Fibroblast of lung (primary cell): ENCODE measurements around the gene HTRA2. TPM values are rescaled to one million over a fixed set of nuclear protein-coding genes. Genes with fewer than 3 reads are reported as not detected.

Experiments used
- DNase-seq, 2 donors: peaks; one replicate each; pipeline versions ENCODE4 v3.0.0 to v3.0.0-alpha.2; 2010; ENCODE audit warnings: low read depth in 2 of 2
- H2AFZ ChIP-seq: 2 replicates; pipeline ENCODE4 v1.5.1; 2012; ENCODE audit warnings: low read length, control low read depth, inconsistent platforms
- H3K27ac ChIP-seq: 2 replicates; pipeline ENCODE4 v1.5.1; 2011; ENCODE audit warnings: low read length, control low read depth; ENCODE audit not compliant: insufficient read depth
- H3K27me3 ChIP-seq: 2 replicates; pipeline ENCODE4 v1.5.1; 2011; ENCODE audit warnings: mild to moderate bottlenecking, low read length; ENCODE audit not compliant: control insufficient read depth, insufficient read depth
- H3K36me3 ChIP-seq: 2 replicates; pipeline ENCODE4 v1.5.1; 2011; ENCODE audit warnings: low read length; ENCODE audit not compliant: control insufficient read depth, insufficient read depth
- H3K4me1 ChIP-seq: 2 replicates; pipeline ENCODE4 v1.5.1; 2011; ENCODE audit warnings: low read length; ENCODE audit not compliant: control insufficient read depth, insufficient read depth; ENCODE audit errors: extremely low read depth
- H3K4me2 ChIP-seq: 2 replicates; pipeline ENCODE4 v1.5.1; 2011; ENCODE audit warnings: low read length, control low read depth; ENCODE audit not compliant: insufficient read depth; ENCODE audit errors: extremely low read depth
- H3K4me3 ChIP-seq, 4 experiments: fragments of 200-600 bp in 1 of 4; sonication (generic) in 1 of 4; replicated peaks in 1 of 4; 2 replicates each; pipeline ENCODE4 v1.5.1; 2011 to 2016; ENCODE audit warnings: low read length in 4 of 4, low read depth in 3 of 4, mild to moderate bottlenecking in 3 of 4, control low read depth in 2 of 4, inconsistent platforms in 1 of 4, mixed read lengths in 1 of 4; ENCODE audit not compliant: insufficient read depth in 1 of 4; ENCODE audit errors: control extremely low read depth in 1 of 4
- H3K79me2 ChIP-seq: 2 replicates; pipeline ENCODE4 v1.5.1; 2012; ENCODE audit warnings: mild to moderate bottlenecking, low read length, inconsistent platforms; ENCODE audit not compliant: control insufficient read depth, insufficient read depth
- H3K9ac ChIP-seq: 2 replicates; pipeline ENCODE4 v1.5.1; 2011; ENCODE audit warnings: mild to moderate bottlenecking, low read length, control low read depth; ENCODE audit not compliant: insufficient read depth
- H3K9me3 ChIP-seq: 2 replicates; pipeline ENCODE4 v1.5.1; 2012; ENCODE audit warnings: low read depth, low read length; ENCODE audit not compliant: control insufficient read depth, insufficient read depth
- H4K20me1 ChIP-seq: 2 replicates; pipeline ENCODE4 v1.5.1; 2011; ENCODE audit warnings: low read length; ENCODE audit not compliant: control insufficient read depth, insufficient read depth; ENCODE audit errors: extremely low read depth
- EZH2 ChIP-seq: IDR thresholded peaks from 2 replicates; pipeline ENCODE4 v1.5.1; 2012; ENCODE audit warnings: low read length, control low read depth, mild to moderate bottlenecking; ENCODE audit errors: missing control alignments
- polyA plus RNA-seq, 2 donors: library from polyadenylated mRNA; depleted of rRNA in 1 of 2; stranded (reverse) in 1 of 2; unstranded in 1 of 2; fragments of >200 nt; gene quantifications; 2 replicates each; pipeline ENCODE4 v1.2.1, GENCODE V29; 2011 to 2012; ENCODE audit warnings: missing spikeins in 1 of 2
- total RNA-seq: library from RNA; depleted of rRNA; stranded (reverse); fragments of >200 nt; gene quantifications from 2 replicates; pipeline ENCODE4 v1.2.1, GENCODE V29; 2014
- TF ChIP-seq, protein P1 (sequence below), 2 donors: IDR thresholded peaks in 1 of 2; conservative IDR thresholded peaks in 1 of 2; 1 replicate in 1 of 2; 2 replicates in 1 of 2; pipeline ENCODE4 v1.5.1; 2011 to 2012; ENCODE audit warnings: low read length in 2 of 2, control low read depth in 1 of 2, inconsistent platforms in 1 of 2, low read depth in 1 of 2, mild to moderate bottlenecking in 1 of 2

HTRA2 gene
- total and polyA plus RNA-seq, 2 donors (not counting 1 experiment from before 2014, with no cell fraction given), result 18.8 to 45.7 TPM

DNA sequence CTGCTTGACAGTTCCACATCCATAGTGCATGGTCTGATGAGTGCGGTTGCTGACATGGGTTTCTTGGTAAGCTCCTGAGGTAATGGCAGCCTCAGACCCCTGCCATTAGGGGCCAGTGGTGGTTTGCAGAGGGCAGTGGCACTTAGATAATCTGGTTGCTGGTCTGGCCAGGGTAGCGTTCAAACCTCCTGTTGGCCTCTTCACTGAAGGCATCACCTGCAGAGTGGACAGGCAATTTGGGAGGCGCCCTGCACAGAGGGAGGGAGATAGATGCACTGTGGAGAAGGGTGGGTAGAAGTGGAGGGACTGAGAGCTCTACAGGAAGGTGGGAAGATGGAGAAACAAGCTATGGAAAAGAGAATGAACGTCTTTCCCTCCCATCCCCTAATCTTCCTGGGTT, 3.7 kb downstream of the HTRA2 start:
- Histone ChIP-seq H3K9ac (no peak overlapping the region), H3K4me1 (peaks cover 7% of the 10 kb centered on the region), H3K36me3 (peaks cover 5% of the 10 kb centered on the region), H2AFZ (no peak overlapping the region), H3K4me3 (no peak overlapping the region), H3K79me2 (peaks cover 12% of the 10 kb centered on the region), H3K27ac (no peak overlapping the region), H4K20me1 (no peaks in the 10 kb centered on the region), H3K27me3 (peaks cover 2% of the 10 kb centered on the region), H3K9me3 (no peaks in the 10 kb centered on the region), H3K4me2 (no peak overlapping the region)
- DNase-seq, result no peak
- TF ChIP-seq, protein P1, sequence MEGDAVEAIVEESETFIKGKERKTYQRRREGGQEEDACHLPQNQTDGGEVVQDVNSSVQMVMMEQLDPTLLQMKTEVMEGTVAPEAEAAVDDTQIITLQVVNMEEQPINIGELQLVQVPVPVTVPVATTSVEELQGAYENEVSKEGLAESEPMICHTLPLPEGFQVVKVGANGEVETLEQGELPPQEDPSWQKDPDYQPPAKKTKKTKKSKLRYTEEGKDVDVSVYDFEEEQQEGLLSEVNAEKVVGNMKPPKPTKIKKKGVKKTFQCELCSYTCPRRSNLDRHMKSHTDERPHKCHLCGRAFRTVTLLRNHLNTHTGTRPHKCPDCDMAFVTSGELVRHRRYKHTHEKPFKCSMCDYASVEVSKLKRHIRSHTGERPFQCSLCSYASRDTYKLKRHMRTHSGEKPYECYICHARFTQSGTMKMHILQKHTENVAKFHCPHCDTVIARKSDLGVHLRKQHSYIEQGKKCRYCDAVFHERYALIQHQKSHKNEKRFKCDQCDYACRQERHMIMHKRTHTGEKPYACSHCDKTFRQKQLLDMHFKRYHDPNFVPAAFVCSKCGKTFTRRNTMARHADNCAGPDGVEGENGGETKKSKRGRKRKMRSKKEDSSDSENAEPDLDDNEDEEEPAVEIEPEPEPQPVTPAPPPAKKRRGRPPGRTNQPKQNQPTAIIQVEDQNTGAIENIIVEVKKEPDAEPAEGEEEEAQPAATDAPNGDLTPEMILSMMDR (conservative IDR thresholded peaks at IDR 0.05 in 1 of 2, IDR thresholded peaks at IDR 0.05 in 1 of 2; ENCODE audit: low read depth in 1 of 2, low read length in 2 of 2), result no peak
- TF ChIP-seq EZH2, result no peak

DNA sequence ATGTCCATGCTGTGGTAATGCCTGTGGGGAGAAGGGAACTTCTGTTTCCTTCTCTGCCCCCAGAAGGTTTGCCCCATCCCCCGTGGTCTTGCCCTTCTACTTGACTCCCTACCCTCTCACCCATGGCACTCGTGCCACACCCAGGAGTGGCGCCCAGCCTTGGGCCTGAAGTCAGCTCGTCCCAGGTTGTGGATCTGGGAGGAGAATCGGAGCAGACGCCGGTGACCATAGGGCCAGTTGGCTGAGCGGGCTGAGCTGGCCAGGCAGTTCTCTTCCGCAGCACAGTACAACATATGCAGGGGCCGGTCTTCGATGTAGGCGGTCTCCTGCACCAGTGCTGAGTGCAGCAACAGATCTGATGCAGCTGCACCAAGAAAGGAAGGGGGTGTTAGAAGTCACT, 4.7 kb downstream of the HTRA2 start:
- DNase-seq, result no peak
- no peak overlapping the region for H3K27ac ChIP-seq
- no peak for TF ChIP-seq EZH2
- TF ChIP-seq, protein P1 (conservative IDR thresholded peaks at IDR 0.05 in 1 of 2, IDR thresholded peaks at IDR 0.05 in 1 of 2; ENCODE audit: low read depth in 1 of 2, low read length in 2 of 2), result no peak
- H3K4me1 ChIP-seq, result peaks cover 7% of the 10 kb centered on the region
- no peak overlapping the region for H2AFZ ChIP-seq
- H3K4me3 ChIP-seq, result no peak overlapping the region
- H3K4me2 ChIP-seq, result no peak overlapping the region
- H3K79me2 ChIP-seq, result peaks cover 2% of the 10 kb centered on the region
- no peak overlapping the region for H3K9ac ChIP-seq
- no peaks in the 10 kb centered on the region for H3K9me3 ChIP-seq
- peaks cover 2% of the 10 kb centered on the region for H3K27me3 ChIP-seq
- peaks cover 5% of the 10 kb centered on the region for H3K36me3 ChIP-seq
- no peaks in the 10 kb centered on the region for H4K20me1 ChIP-seq

DNA sequence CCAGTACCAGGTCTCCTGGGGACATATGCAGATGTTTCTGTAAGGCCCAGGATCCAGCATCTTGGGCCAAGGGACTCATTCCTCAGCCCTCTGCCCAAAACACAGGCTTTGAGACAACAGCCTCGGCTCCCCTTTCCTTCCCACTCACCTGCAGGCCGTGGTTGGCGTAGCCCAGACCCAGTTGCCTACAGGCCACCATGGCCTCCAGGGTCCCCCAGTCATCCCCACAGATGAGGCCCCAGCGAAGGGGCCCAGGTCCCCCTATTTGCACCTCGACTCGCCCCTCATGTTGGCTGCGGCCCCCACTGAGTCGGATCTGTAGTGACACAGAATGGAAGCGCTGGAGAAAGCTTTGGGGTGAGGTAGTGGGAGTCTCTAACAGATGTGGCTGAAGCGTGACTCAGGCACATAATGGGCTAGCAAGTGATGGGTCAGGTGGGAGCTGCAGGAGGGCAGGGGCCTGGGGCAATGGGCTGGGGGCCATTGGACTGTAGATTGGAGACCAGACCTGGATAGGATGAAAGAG, 5.8 kb downstream of the HTRA2 start:
- Histone ChIP-seq H3K9ac (no peak overlapping the region), H3K79me2 (peaks cover 1% of the 10 kb centered on the region), H4K20me1 (no peaks in the 10 kb centered on the region), H2AFZ (no peak overlapping the region), H3K4me1 (peaks cover 7% of the 10 kb centered on the region), H3K27ac (no peak overlapping the region), H3K4me3 (no peak overlapping the region), H3K36me3 (peaks cover 5% of the 10 kb centered on the region), H3K27me3 (peaks cover 2% of the 10 kb centered on the region), H3K9me3 (no peaks in the 10 kb centered on the region), H3K4me2 (no peak overlapping the region)
- TF ChIP-seq, protein P1 (conservative IDR thresholded peaks at IDR 0.05 in 1 of 2, IDR thresholded peaks at IDR 0.05 in 1 of 2; ENCODE audit: low read depth in 1 of 2, low read length in 2 of 2), result no peak
- TF ChIP-seq EZH2, result no peak
- no peak for DNase-seq
